HCT116 (cell line): Measurements from ENCODE around the gene CNKSR3. TPM values are rescaled to one million over a fixed set of nuclear protein-coding genes. Genes with fewer than 3 reads are reported as not detected.

ENCODE experiments used
- ATAC-seq: fragments of 200-7000 bp; cut with Tn5 transposase; 2 replicates; pipeline ENCODE4 v1.9.1; 2020; ENCODE audit warnings: mild to moderate bottlenecking, moderate library complexity
- BruUV-seq: library from RNA; stranded (reverse); fragments of 400-500 nt; replicated peaks from 2 replicates; lab custom pipeline; 2021; lab: Mats Ljungman, UMichigan
- CTCF ChIA-PET: fragments of 300-600 bp; sonication (Branson Sonifier 250); formaldehyde crosslinking; loops from one replicate; lab custom pipeline; 2021; ENCODE audit warnings: antibody characterized with exemption; lab: Charles Lee
- POLR2A ChIA-PET: fragments of 300-600, 350-600 bp; sonication (Branson Sonifier 250); formaldehyde crosslinking; loops from one replicate; lab custom pipeline; 2021; ENCODE audit warnings: antibody characterized with exemption; lab: Charles Lee
- RAD21 ChIA-PET, 2 experiments: fragments of 300-600 bp; sonication (Branson Sonifier 250); formaldehyde crosslinking; loops; one replicate each; lab custom pipeline; 2023; ENCODE audit warnings: low total read pairs in 2 of 2; ENCODE audit not compliant: uncharacterized antibody in 2 of 2, unreplicated experiment in 2 of 2, low non-redundant PET in 1 of 2; lab: Charles Lee
- DNase-seq: peaks from one replicate; pipeline ENCODE4 v3.0.0-alpha.2; 2010; ENCODE audit warnings: low read depth, low spot score
- H2AFZ ChIP-seq: fragments of 200-600 bp; shearing (Covaris generic), sonication (generic); 2 replicates; pipeline ENCODE4 v1.6.1; 2017; ENCODE audit warnings: low read depth, mixed run types, mixed read lengths, antibody characterized with exemption, low read length; ENCODE audit not compliant: poor library complexity, severe bottlenecking
- H3K27ac ChIP-seq: 2 replicates; pipeline ENCODE4 v1.5.1; 2012; ENCODE audit warnings: low read depth, low read length
- H3K27me3 ChIP-seq: fragments of 200-600 bp; sonication (generic); 2 replicates; pipeline ENCODE4 v1.6.1; 2016; ENCODE audit warnings: mixed run types, low read length, mixed read lengths; ENCODE audit not compliant: insufficient read depth
- H3K36me3 ChIP-seq, 2 experiments: fragments of 200-500 bp in 1 of 2; fragments of 200-600 bp in 1 of 2; sonication (Bioruptor generic) in 1 of 2; sonication (generic) in 1 of 2; 2 replicates each; pipeline versions ENCODE4 v1.5.1 to v1.6.1; 2014 to 2016; ENCODE audit warnings: low read length in 2 of 2, inconsistent platforms in 1 of 2, mixed read lengths in 1 of 2, mixed run types in 1 of 2; ENCODE audit not compliant: insufficient read depth in 2 of 2, control insufficient read depth in 1 of 2
- H3K4me1 ChIP-seq, 2 experiments: fragments of 200-600 bp in 1 of 2; sonication (generic) in 1 of 2; 2 replicates each; pipeline versions ENCODE4 v1.5.1 to v1.6.1; 2012 to 2017; ENCODE audit warnings: low read length in 2 of 2, inconsistent platforms in 1 of 2, mild to moderate bottlenecking in 1 of 2, mixed read lengths in 1 of 2, mixed run types in 1 of 2, moderate library complexity in 1 of 2; ENCODE audit not compliant: insufficient read depth in 2 of 2, control insufficient read depth in 1 of 2
- H3K4me2 ChIP-seq: fragments of 200-600 bp; sonication (generic); 2 replicates; pipeline ENCODE4 v1.6.1; 2017; ENCODE audit warnings: mixed run types, low read length, mixed read lengths
- H3K4me3 ChIP-seq, 2 experiments: fragments of 200-600 bp in 1 of 2; sonication (generic) in 1 of 2; replicated peaks in 1 of 2; 2 replicates each; pipeline ENCODE4 v1.5.1; 2011 to 2016; ENCODE audit warnings: low read length in 2 of 2, control low read depth in 1 of 2, low read depth in 1 of 2, mild to moderate bottlenecking in 1 of 2, mixed read lengths in 1 of 2, mixed run types in 1 of 2
- H3K79me2 ChIP-seq: fragments of 200-600 bp; sonication (generic); 2 replicates; pipeline ENCODE4 v1.6.1; 2017; ENCODE audit warnings: mild to moderate bottlenecking, mixed run types, low read length, moderate library complexity, mixed read lengths; ENCODE audit not compliant: insufficient read depth
- H3K9ac ChIP-seq: fragments of 200-600 bp; sonication (generic); 2 replicates; pipeline ENCODE4 v1.6.1; 2016; ENCODE audit warnings: low read length, mixed read lengths
- H3K9me2 ChIP-seq: fragments of 200-600 bp; sonication (generic), shearing (Covaris generic); 2 replicates; pipeline ENCODE4 v1.6.1; 2017; ENCODE audit warnings: mixed run types, mild to moderate bottlenecking, moderate library complexity; ENCODE audit not compliant: insufficient read depth
- H3K9me3 ChIP-seq, 2 experiments: fragments of 200-500 bp in 1 of 2; fragments of 200-600 bp in 1 of 2; sonication (Bioruptor generic) in 1 of 2; sonication (generic) in 1 of 2; 2 replicates each; pipeline ENCODE4 v1.6.1; 2014 to 2017; ENCODE audit warnings: low read length in 2 of 2, mixed read lengths in 2 of 2, inconsistent platforms in 1 of 2, low read depth in 1 of 2, mild to moderate bottlenecking in 1 of 2, mixed run types in 1 of 2, moderate library complexity in 1 of 2; ENCODE audit not compliant: control insufficient read depth in 1 of 2, insufficient read depth in 1 of 2
- H4K20me1 ChIP-seq: fragments of 200-600 bp; sonication (generic), shearing (Covaris generic); 2 replicates; pipeline ENCODE4 v1.6.1; 2017; ENCODE audit warnings: mixed run types, mild to moderate bottlenecking, moderate library complexity; ENCODE audit not compliant: insufficient read depth
- CTCF ChIP-seq, 3 experiments: fragments of 200-600 bp in 1 of 3; sonication (generic) in 1 of 3; IDR thresholded peaks in 2 of 3; conservative IDR thresholded peaks in 1 of 3; 2 replicates each; pipeline ENCODE4 v1.5.1; 2012 to 2017; ENCODE audit warnings: low read depth in 2 of 3, low read length in 2 of 3, antibody characterized with exemption in 1 of 3, borderline replicate concordance in 1 of 3, control low read depth in 1 of 3, mild to moderate bottlenecking in 1 of 3, mixed read lengths in 1 of 3, mixed run types in 1 of 3, moderate library complexity in 1 of 3; ENCODE audit not compliant: insufficient read depth in 1 of 3
- EZH2 ChIP-seq: fragments of 200-600 bp; sonication (generic); IDR thresholded peaks from 2 replicates; pipeline ENCODE4 v1.6.1; 2017; ENCODE audit warnings: antibody characterized with exemption, mixed run types
- FOSL1 ChIP-seq: IDR thresholded peaks from 2 replicates; pipeline ENCODE4 v1.6.1; 2012; ENCODE audit warnings: low read depth
- JUND ChIP-seq: IDR thresholded peaks from 2 replicates; pipeline ENCODE4 v1.6.1; 2012
- POLR2A ChIP-seq: IDR thresholded peaks from 2 replicates; pipeline ENCODE4 v1.7.0; 2011; ENCODE audit warnings: borderline replicate concordance; ENCODE audit not compliant: insufficient read depth, insufficient read length; ENCODE audit errors: extremely low read depth
- POLR2AphosphoS5 ChIP-seq: IDR thresholded peaks from 2 replicates; pipeline ENCODE4 v1.6.1; 2011; ENCODE audit warnings: mild to moderate bottlenecking, low read depth, low read length, moderate library complexity
- RAD21 ChIP-seq: IDR thresholded peaks from 2 replicates; pipeline ENCODE4 v1.6.1; 2012; ENCODE audit warnings: low read depth, mild to moderate bottlenecking
- SP1 ChIP-seq: IDR thresholded peaks from 2 replicates; pipeline ENCODE4 v1.6.1; 2012; ENCODE audit warnings: low read depth
- SRF ChIP-seq: IDR thresholded peaks from 2 replicates; pipeline ENCODE4 v1.6.1; 2012; ENCODE audit warnings: low read depth
- TCF7L2 ChIP-seq: IDR thresholded peaks from 2 replicates; pipeline ENCODE4 v1.7.0; 2011; ENCODE audit warnings: borderline replicate concordance, inconsistent platforms; ENCODE audit not compliant: insufficient read depth, insufficient read length; ENCODE audit errors: extremely low read depth
- ZFX ChIP-seq: fragments of 450-650 bp; IDR thresholded peaks from 2 replicates; pipeline ENCODE4 v1.6.1; 2017
- ZNF274 ChIP-seq: fragments of 200-500 bp; sonication (Bioruptor generic); IDR thresholded peaks from 2 replicates; pipeline ENCODE4 v1.6.1; 2014; ENCODE audit warnings: mild to moderate bottlenecking, low read depth, low read length, inconsistent platforms
- intact Hi-C: fragments of 100-400 bp; cut with micrococcal nuclease; formaldehyde crosslinking; loops from 2 replicates; pipeline ENCODE4 v1.10.0; 2022
- total RNA-seq: library from RNA; stranded (reverse); gene quantifications from one replicate; pipeline ENCODE4 v1.2.1, GENCODE V29; 2021; ENCODE audit not compliant: unreplicated experiment

Gene CNKSR3
- total RNA-seq, 1 experiment from 2014 or later: 15.4 TPM

DNA sequence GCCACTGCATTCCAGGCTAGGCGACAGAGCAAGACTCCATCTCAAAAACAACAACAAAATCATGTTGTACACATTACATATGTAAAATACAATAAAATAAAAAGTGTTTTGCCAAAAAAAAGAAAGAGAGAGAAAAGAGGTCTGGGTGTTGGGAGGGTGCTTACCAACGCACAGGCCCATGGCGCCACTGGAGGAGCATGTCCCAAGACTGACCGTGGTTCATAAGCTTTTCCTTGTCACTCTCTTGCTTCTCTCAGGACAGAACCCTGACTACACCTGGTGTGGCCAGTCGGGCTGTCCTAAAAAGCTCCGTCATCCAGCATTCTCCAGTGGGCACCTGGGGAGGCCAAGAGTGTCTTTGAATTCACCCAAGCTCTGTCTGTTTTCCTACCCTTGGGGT is 48.0 kb upstream of the CNKSR3 start:
- DNase-seq (no peak), ATAC-seq (no peak)
- H3K27me3 ChIP-seq: no peaks in the 10 kb centered on the region
- no peak overlapping the region for H2AFZ ChIP-seq
- intact Hi-C loops: no loop called here
- no peaks in the 10 kb centered on the region for H3K9me3 ChIP-seq
- no TSS peak for BruUV-seq
- H3K36me3 ChIP-seq: no peaks in the 10 kb centered on the region
- H3K9me2 ChIP-seq: no peaks in the 10 kb centered on the region
- H3K4me1 ChIP-seq: peaks cover 3 to 6% of the 10 kb centered on the region in 2 experiments; a peak in 3 of 4 replicates
- POLR2A ChIA-PET: no interaction called here
- H3K9ac ChIP-seq: no peak overlapping the region
- CTCF ChIA-PET: no interaction called here
- H3K4me3 ChIP-seq: no peak overlapping the region
- no peak overlapping the region for H3K27ac ChIP-seq
- H3K4me2 ChIP-seq: no peak overlapping the region
- RAD21 ChIA-PET: no interaction called here
- no peaks in the 10 kb centered on the region for H4K20me1 ChIP-seq
- no peaks in the 10 kb centered on the region for H3K79me2 ChIP-seq
- no peak for TF ChIP-seq SP1
- TF ChIP-seq ZFX: no peak
- no peak for TF ChIP-seq ZNF274

- ATAC-seq: peak; percentile 44
- POLR2A ChIA-PET: interaction anchor here (0.6 kb wide), 1 partner anchor 120 kb away, joined by 3 read pairs; no protein-coding TSS in a partner anchor
Measured at GRCh38 chr6:154555073-154555677, 44.7 kb upstream of the CNKSR3 start.

More at GRCh38 chr6:154555073-154555677, 44.7 kb upstream of the CNKSR3 start:
- Histone ChIP-seq H3K27me3 (no peaks in the 10 kb centered on the region), H3K4me1 (peaks cover 3 to 6% of the 10 kb centered on the region in 2 experiments; a peak in 3 of 4 replicates), H3K9ac (no peak overlapping the region), H3K79me2 (no peaks in the 10 kb centered on the region), H2AFZ (no peak overlapping the region), H3K36me3 (no peaks in the 10 kb centered on the region), H3K4me2 (peak overlapping the region; percentile 10; the same call in 1 of the 2 replicates), H3K4me3 (no peak overlapping the region), H3K27ac (no peak overlapping the region), H4K20me1 (no peaks in the 10 kb centered on the region), H3K9me2 (no peaks in the 10 kb centered on the region), H3K9me3 (no peaks in the 10 kb centered on the region)
- no TSS peak for BruUV-seq
- intact Hi-C loops: no loop called here
- CTCF ChIA-PET: no interaction called here
- no peak for DNase-seq
- TF ChIP-seq POLR2A (no peak), FOSL1 (no peak), CTCF (IDR thresholded peaks at IDR 0.05 in 2 of 3, conservative IDR thresholded peaks at IDR 0.05 in 1 of 3; ENCODE audit: borderline replicate concordance in 1 of 3, insufficient read depth in 1 of 3, low read depth in 2 of 3, low read length in 2 of 3) (no peak), POLR2AphosphoS5 (no peak), JUND (no peak; the same call in 1 of the 2 replicates), RAD21 (no peak), TCF7L2 (no peak), EZH2 (no peak), SRF (no peak)
- RAD21 ChIA-PET: no interaction called here
